Stimulated activated CD4-positive, alpha-beta T cell treated with anti-CD3 and anti-CD28 coated beads, Interleukin-1b, Interleukin-23, amount 100 ng/mL, for 4 hours (primary cell): Measurements from ENCODE around the gene TPST1.
"Not testable (repeated sequence)": the region's sequence is repeated elsewhere in the genome, so short reads cannot be mapped to it uniquely, and the experiment has no call there.

Source experiments
- DNase-seq, 2 donors: peaks; one replicate each; pipeline ENCODE4 v3.0.0-alpha.2; 2020; ENCODE audit warnings: low read depth in 2 of 2

TPST1 gene

GRCh38 chr7:66283003-66283920, 78.1 kb downstream of the TPST1 start:
- no peak for DNase-seq

GRCh38 chr7:66296001-66296521, 90.9 kb downstream of the TPST1 start:
- no peak for DNase-seq

GRCh38 chr7:66296557-66296956, 91.4 kb downstream of the TPST1 start:
- DNase-seq = no peak

GRCh38 chr7:66297579-66297978, 92.4 kb downstream of the TPST1 start:
- no peak for DNase-seq

GRCh38 chr7:66301249-66301648, 96.1 kb downstream of the TPST1 start:
- DNase-seq = no peak

- DNase-seq = no peak
These were observed 96.6 kb downstream of the TPST1 start for GRCh38 chr7:66301737-66302136.

GRCh38 chr7:66303454-66304155, 98.5 kb downstream of the TPST1 start:
- DNase-seq = no peak

- no peak for DNase-seq
These were observed 99.4 kb downstream of the TPST1 start for GRCh38 chr7:66304536-66304935.

- no peak for DNase-seq
These were observed 101.1 kb downstream of the TPST1 start for GRCh38 chr7:66306243-66306642.

GRCh38 chr7:66307591-66308215, 102.6 kb downstream of the TPST1 start:
- no peak for DNase-seq

- DNase-seq = no peak
These were observed 103.3 kb downstream of the TPST1 start for GRCh38 chr7:66308411-66308810.

GRCh38 chr7:66310620-66311019, 105.5 kb downstream of the TPST1 start:
- no peak for DNase-seq

- no peak for DNase-seq
These were observed 108.9 kb downstream of the TPST1 start for GRCh38 chr7:66313886-66314568.

GRCh38 chr7:66315192-66315591, 110.1 kb downstream of the TPST1 start:
- no peak for DNase-seq

- no peak for DNase-seq
These were observed 114.4 kb downstream of the TPST1 start for GRCh38 chr7:66319407-66319979.

GRCh38 chr7:66321283-66321682, 116.1 kb downstream of the TPST1 start:
- DNase-seq = no peak

GRCh38 chr7:66323114-66323796, 118.1 kb downstream of the TPST1 start:
- no peak for DNase-seq

GRCh38 chr7:66324985-66325384, 119.9 kb downstream of the TPST1 start:
- not testable (repeated sequence) for DNase-seq

GRCh38 chr7:66326501-66327215, 121.5 kb downstream of the TPST1 start:
- DNase-seq = no peak

- DNase-seq = no peak
These were observed 125.8 kb downstream of the TPST1 start for GRCh38 chr7:66330961-66331360.
